ENCODE measurements around the gene TIMP2. TPM values are rescaled to one million over a fixed set of nuclear protein-coding genes. Genes with fewer than 3 reads are reported as not detected.

Gene TIMP2
- total and polyA plus RNA-seq, 11 donors = 25.1 to 201 (median 88.3) TPM

- H3K4me1 ChIP-seq = peaks cover 4 to 35% (median 27%) of the 10 kb centered on the region in 12 donors
- no peaks in the 10 kb centered on the region for H3K36me3 ChIP-seq
- ATAC-seq (peak in 1 of 4 donors; percentile 12), DNase-seq (peak in 2 of 5 donors; percentile 56 to 72)
- peak overlapping the region in 1 of 12 donors; percentile 38 for H3K27ac ChIP-seq
- WGBS, 4 donors = 40 to 60% (median 51%) methylated on average over 22 to 31 of the region's 31 CpGs
- no peaks in the 10 kb centered on the region for H3K9me3 ChIP-seq
- no peaks in the 10 kb centered on the region for H3K27me3 ChIP-seq
- no peak overlapping the region for H3K4me3 ChIP-seq
- no peak for TF ChIP-seq POLR2A (IDR thresholded peaks at IDR 0.05)
- TF ChIP-seq, protein P1, sequence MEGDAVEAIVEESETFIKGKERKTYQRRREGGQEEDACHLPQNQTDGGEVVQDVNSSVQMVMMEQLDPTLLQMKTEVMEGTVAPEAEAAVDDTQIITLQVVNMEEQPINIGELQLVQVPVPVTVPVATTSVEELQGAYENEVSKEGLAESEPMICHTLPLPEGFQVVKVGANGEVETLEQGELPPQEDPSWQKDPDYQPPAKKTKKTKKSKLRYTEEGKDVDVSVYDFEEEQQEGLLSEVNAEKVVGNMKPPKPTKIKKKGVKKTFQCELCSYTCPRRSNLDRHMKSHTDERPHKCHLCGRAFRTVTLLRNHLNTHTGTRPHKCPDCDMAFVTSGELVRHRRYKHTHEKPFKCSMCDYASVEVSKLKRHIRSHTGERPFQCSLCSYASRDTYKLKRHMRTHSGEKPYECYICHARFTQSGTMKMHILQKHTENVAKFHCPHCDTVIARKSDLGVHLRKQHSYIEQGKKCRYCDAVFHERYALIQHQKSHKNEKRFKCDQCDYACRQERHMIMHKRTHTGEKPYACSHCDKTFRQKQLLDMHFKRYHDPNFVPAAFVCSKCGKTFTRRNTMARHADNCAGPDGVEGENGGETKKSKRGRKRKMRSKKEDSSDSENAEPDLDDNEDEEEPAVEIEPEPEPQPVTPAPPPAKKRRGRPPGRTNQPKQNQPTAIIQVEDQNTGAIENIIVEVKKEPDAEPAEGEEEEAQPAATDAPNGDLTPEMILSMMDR (IDR thresholded peaks at IDR 0.05) = no peak
- intact Hi-C loops (cut with DNase I) = loop anchor here in 5 of 10 donors (5.0 to 10.0 kb wide), 4 partner anchors 42 to 65 kb away; partner anchors contain the start of gene LGALS3BP (in 1 of the 5)
Observed at GRCh38 chr17:78929908-78930775, 5.0 kb upstream of the TIMP2 start.

DNA sequence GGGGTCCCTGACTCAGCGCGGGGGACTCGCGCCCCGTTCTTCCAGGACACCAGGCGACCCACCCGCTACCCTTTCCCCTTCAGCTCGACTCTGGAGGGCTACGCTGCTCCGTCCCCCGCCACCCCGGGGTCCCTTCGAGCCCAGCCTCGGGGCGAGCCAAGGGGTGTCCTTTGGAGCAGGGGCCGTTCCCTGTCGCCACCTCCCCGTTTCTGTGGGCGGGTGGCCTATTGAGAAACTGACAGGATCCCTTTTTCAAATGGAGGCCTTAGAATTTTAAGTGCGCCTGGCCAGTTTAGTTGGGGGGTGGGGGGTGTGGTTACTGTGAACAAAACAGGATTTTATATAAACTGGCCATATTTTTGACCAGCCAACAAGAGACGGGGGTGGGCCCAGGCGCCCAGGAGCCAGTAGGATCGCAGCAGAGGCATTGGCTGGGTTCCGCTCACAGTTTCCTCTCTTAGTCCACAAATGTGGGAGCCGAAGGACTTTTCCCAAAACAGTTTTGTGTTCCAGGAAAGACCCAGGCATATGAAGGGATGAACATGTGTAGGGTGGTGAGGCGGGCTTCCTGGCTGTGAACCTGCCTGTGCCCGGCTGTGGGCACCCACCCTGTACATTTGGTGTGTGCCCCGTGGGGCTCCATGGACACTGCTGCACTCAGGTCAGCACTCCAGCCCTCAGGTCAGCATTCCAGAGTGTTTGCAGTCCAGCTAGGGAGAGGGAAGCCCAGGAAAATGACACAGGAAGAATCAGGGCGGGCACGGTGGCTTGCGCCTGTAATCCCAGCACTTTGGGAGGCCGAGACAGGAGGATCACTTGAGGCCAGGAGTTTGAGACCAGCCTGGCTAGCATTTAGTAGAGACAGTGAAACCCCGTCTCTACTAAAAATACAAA is 722 bp upstream of the TIMP2 start:
- Histone ChIP-seq H3K4me1 (peaks cover 6 to 52% (median 38%) of the 10 kb centered on the region in 12 donors), H3K27me3 (no peaks in the 10 kb centered on the region), H3K36me3 (peaks cover 0 to 4% (median 0%) of the 10 kb centered on the region in 9 donors), H3K9me3 (no peaks in the 10 kb centered on the region), H3K4me3 (peak overlapping the region; percentile 64 to 94 (median 77)), H3K27ac (peak overlapping the region; percentile 73 to 99 (median 93))
- WGBS, 4 donors = 26 to 56% (median 28%) methylated on average over 24 to 33 of the region's 33 CpGs
- ATAC-seq = peak; percentile 20 to 75 (median 68)
- TF ChIP-seq POLR2A (IDR thresholded peaks at IDR 0.05) = peak in 1 of 2 donors; percentile 18
- TF ChIP-seq, protein P1 (IDR thresholded peaks at IDR 0.05) = no peak
- DNase-seq = peak; percentile 80 to 88 (median 85)
- intact Hi-C loops (cut with DNase I) = loop anchor here in 5 of 10 donors (2.0 to 10.0 kb wide), 6 partner anchors 41 to 61 kb away; partner anchors contain the start of gene LGALS3BP (in 1 of the 5)

DNA sequence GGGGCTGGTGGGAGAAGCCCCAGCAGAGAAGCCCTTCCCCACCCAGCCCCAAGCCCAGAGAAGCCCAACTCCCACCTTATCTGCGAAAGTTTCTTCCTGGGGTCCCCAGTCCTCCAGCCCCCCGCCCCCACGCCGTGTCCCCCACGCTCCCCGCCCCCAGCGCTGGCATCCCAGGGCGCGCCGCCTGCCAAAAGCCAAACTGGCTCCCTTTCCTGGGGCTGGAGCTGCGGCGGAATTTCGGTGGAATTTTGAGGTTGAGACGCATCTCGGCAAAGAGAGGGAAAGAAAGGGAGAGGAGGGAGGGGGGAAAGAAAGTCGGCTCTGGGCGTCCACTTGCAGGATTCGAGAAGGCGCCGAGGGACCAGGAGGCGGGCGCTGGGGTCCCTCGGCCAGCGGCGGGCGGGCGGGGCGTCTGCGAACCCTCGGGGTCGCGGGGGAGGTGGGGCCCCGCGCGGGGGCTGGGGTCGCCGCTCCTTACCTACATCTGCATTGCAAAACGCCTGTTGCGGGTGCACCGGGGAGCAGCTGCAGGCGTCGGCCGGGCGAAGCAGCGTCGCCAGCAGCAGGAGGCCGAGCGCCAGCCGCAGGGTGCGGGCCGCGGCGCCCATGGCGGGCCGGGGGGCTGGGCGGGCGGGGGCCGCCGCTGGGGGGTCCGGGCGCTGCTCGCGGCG is 571 bp downstream of the TIMP2 start:
- TF ChIP-seq POLR2A (IDR thresholded peaks at IDR 0.05) = no peak
- TF ChIP-seq, protein P1 (IDR thresholded peaks at IDR 0.05) = no peak
- H3K4me1 ChIP-seq = peaks cover 6 to 58% (median 46%) of the 10 kb centered on the region in 12 donors
- no peak for ATAC-seq
- H3K9me3 ChIP-seq = no peaks in the 10 kb centered on the region
- intact Hi-C loops (cut with DNase I) = loop anchor here (2.0 to 10.0 kb wide), 8 partner anchors 37 to 60 kb away; partner anchors contain the start of gene LGALS3BP (in 1 of the 10)
- H3K4me3 ChIP-seq = peak overlapping the region; percentile 69 to 94 (median 77)
- WGBS, 4 donors = 0 to 1% (median 1%) methylated on average over 16 to 64 of the region's 64 CpGs
- H3K36me3 ChIP-seq = peaks cover 0 to 4% (median 0%) of the 10 kb centered on the region in 9 donors
- no peaks in the 10 kb centered on the region for H3K27me3 ChIP-seq
- H3K27ac ChIP-seq = peak overlapping the region; percentile 50 to 99 (median 91)
- DNase-seq = peak in 3 of 5 donors; percentile 38 to 72 (median 43)

Data from heart left ventricle (tissue), 16 donors.